H9 (cell line): ENCODE measurements around the gene REEP1. TPM values are rescaled to one million over a fixed set of nuclear protein-coding genes. Genes with fewer than 3 reads are reported as not detected.
A peak's percentile ranks its signal among the peaks of the same experiment; 100 is the strongest.

ENCODE experiments used
- DNase-seq: peaks from one replicate; pipeline ENCODE4 v3.0.0-alpha.2; 2017
- H2AFZ ChIP-seq: one replicate; pipeline ENCODE4 v1.6.1; 2013; ENCODE audit warnings: mild to moderate bottlenecking, low read length, control low read depth, moderate library complexity
- H2AK5ac ChIP-seq: 2 replicates; pipeline ENCODE4 v1.6.1; 2013; ENCODE audit warnings: low read length, control low read depth, mixed read lengths; ENCODE audit not compliant: insufficient read length
- H2BK120ac ChIP-seq: one replicate; pipeline ENCODE4 v1.6.1; 2013; ENCODE audit warnings: low read depth, mild to moderate bottlenecking, low read length, control low read depth, inconsistent platforms; ENCODE audit not compliant: poor library complexity, severe bottlenecking
- H2BK12ac ChIP-seq: 2 replicates; pipeline ENCODE4 v1.6.1; 2013; ENCODE audit warnings: low read length, control low read depth, mixed read lengths, low read depth; ENCODE audit not compliant: insufficient read length
- H2BK15ac ChIP-seq: 2 replicates; pipeline ENCODE4 v1.6.1; 2013; ENCODE audit warnings: low read depth, low read length, control low read depth
- H2BK20ac ChIP-seq: one replicate; pipeline ENCODE4 v1.6.1; 2013; ENCODE audit warnings: low read depth, mild to moderate bottlenecking, low read length, control low read depth, inconsistent platforms; ENCODE audit not compliant: poor library complexity, severe bottlenecking
- H2BK5ac ChIP-seq: 2 replicates; pipeline ENCODE4 v1.6.1; 2013; ENCODE audit warnings: low read length, control low read depth, mixed read lengths; ENCODE audit not compliant: insufficient read length
- H3K14ac ChIP-seq: 2 replicates; pipeline ENCODE4 v1.6.1; 2013; ENCODE audit warnings: low read length, control low read depth; ENCODE audit not compliant: insufficient read depth
- H3K18ac ChIP-seq: 2 replicates; pipeline ENCODE4 v1.6.1; 2013; ENCODE audit warnings: low read depth, mild to moderate bottlenecking, mixed read lengths, low read length, control low read depth; ENCODE audit not compliant: insufficient read length
- H3K23ac ChIP-seq: 2 replicates; pipeline ENCODE4 v1.6.1; 2013; ENCODE audit warnings: low read length, control low read depth, mixed read lengths, low read depth; ENCODE audit not compliant: insufficient read length
- H3K23me2 ChIP-seq: 2 replicates; pipeline ENCODE4 v1.6.1; 2013; ENCODE audit warnings: low read depth, mild to moderate bottlenecking, mixed read lengths, low read length, control low read depth; ENCODE audit not compliant: insufficient read length, poor library complexity, severe bottlenecking
- H3K27ac ChIP-seq: 2 replicates; pipeline ENCODE4 v1.5.1; 2013; ENCODE audit warnings: low read length, control low read depth, mixed read lengths, low read depth; ENCODE audit not compliant: insufficient read length
- H3K27me3 ChIP-seq: 2 replicates; pipeline ENCODE4 v1.6.1; 2013; ENCODE audit warnings: low read length, control low read depth, inconsistent platforms; ENCODE audit not compliant: insufficient read depth
- H3K4ac ChIP-seq: 2 replicates; pipeline ENCODE4 v1.6.1; 2013; ENCODE audit warnings: low read depth, mild to moderate bottlenecking, control low read depth, inconsistent platforms, low read length, moderate library complexity
- H3K4me1 ChIP-seq: 2 replicates; pipeline ENCODE4 v1.6.1; 2013; ENCODE audit warnings: low read length, control low read depth, inconsistent platforms; ENCODE audit not compliant: insufficient read depth
- H3K4me2 ChIP-seq: 2 replicates; pipeline ENCODE4 v1.6.1; 2013; ENCODE audit warnings: low read length, control low read depth, mixed read lengths; ENCODE audit not compliant: insufficient read length, insufficient read depth
- H3K56ac ChIP-seq: 2 replicates; pipeline ENCODE4 v1.6.1; 2013; ENCODE audit warnings: low read depth, mild to moderate bottlenecking, mixed read lengths, low read length, control low read depth; ENCODE audit not compliant: insufficient read length
- H3K79me1 ChIP-seq: 2 replicates; pipeline ENCODE4 v1.6.1; 2013; ENCODE audit warnings: low read depth, mild to moderate bottlenecking, moderate library complexity, low read length, control low read depth, inconsistent platforms; ENCODE audit not compliant: insufficient read depth, poor library complexity, severe bottlenecking
- H3K79me2 ChIP-seq: 2 replicates; pipeline ENCODE4 v1.6.1; 2013; ENCODE audit warnings: low read length, control low read depth, inconsistent platforms; ENCODE audit not compliant: insufficient read depth
- H3K9ac ChIP-seq: 2 replicates; pipeline ENCODE4 v1.6.1; 2013; ENCODE audit warnings: low read length, control low read depth, mixed read lengths; ENCODE audit not compliant: insufficient read length; ENCODE audit errors: extremely low read depth
- H3K9me3 ChIP-seq: one replicate; pipeline ENCODE4 v1.6.1; 2013; ENCODE audit warnings: low read depth, low read length, inconsistent platforms; ENCODE audit not compliant: control insufficient read depth
- H3T11ph ChIP-seq: one replicate; pipeline ENCODE4 v1.6.1; 2013; ENCODE audit warnings: mild to moderate bottlenecking, low read length, control low read depth, inconsistent platforms
- H4K20me1 ChIP-seq: one replicate; pipeline ENCODE4 v1.6.1; 2013; ENCODE audit not compliant: control insufficient read depth, insufficient read length, insufficient read depth
- H4K5ac ChIP-seq: 2 replicates; pipeline ENCODE4 v1.6.1; 2013; ENCODE audit warnings: low read depth, mild to moderate bottlenecking, mixed read lengths, low read length, control low read depth; ENCODE audit not compliant: insufficient read length
- H4K8ac ChIP-seq: replicated peaks from 2 replicates; pipeline ENCODE4 v1.6.1; 2013; ENCODE audit warnings: low read length, control low read depth, mixed read lengths, low read depth; ENCODE audit not compliant: insufficient read length
- H4K91ac ChIP-seq: 2 replicates; pipeline ENCODE4 v1.6.1; 2013; ENCODE audit warnings: low read depth, mild to moderate bottlenecking, moderate library complexity, mixed read lengths, low read length, control low read depth; ENCODE audit not compliant: insufficient read length
- H3K27ac Mint-ChIP-seq, 3 experiments: 2 replicates in 2 of 3; 3 replicates in 1 of 3; pipeline ENCODE4 v1.8.0; 2020 to 2021; ENCODE audit warnings: mixed read lengths in 3 of 3, mild to moderate bottlenecking in 1 of 3, moderate library complexity in 1 of 3
- H3K27me3 Mint-ChIP-seq: 2 replicates; pipeline ENCODE4 v1.8.0; 2021; ENCODE audit warnings: low read depth, mild to moderate bottlenecking, moderate library complexity, mixed read lengths
- H3K36me3 Mint-ChIP-seq, 3 experiments: 2 replicates in 2 of 3; 3 replicates in 1 of 3; pipeline ENCODE4 v1.8.0; 2020 to 2021; ENCODE audit warnings: low read depth in 3 of 3, mixed read lengths in 3 of 3; ENCODE audit not compliant: insufficient read depth in 1 of 3
- H3K4me1 Mint-ChIP-seq, 2 experiments: 2 replicates each; pipeline ENCODE4 v1.8.0; 2020; ENCODE audit warnings: mixed read lengths in 2 of 2
- H3K4me3 Mint-ChIP-seq, 2 experiments: 2 replicates in 1 of 2; 3 replicates in 1 of 2; pipeline ENCODE4 v1.8.0; 2020 to 2021; ENCODE audit warnings: mild to moderate bottlenecking in 2 of 2, mixed read lengths in 2 of 2, moderate library complexity in 1 of 2
- H3K9me3 Mint-ChIP-seq, 2 experiments: 2 replicates in 1 of 2; 3 replicates in 1 of 2; pipeline ENCODE4 v1.8.0; 2020; ENCODE audit warnings: mild to moderate bottlenecking in 2 of 2, mixed read lengths in 2 of 2, moderate library complexity in 1 of 2
- CTCF ChIP-seq: fragments of 200-600 bp; sonication (generic); conservative IDR thresholded peaks from 3 replicates; pipeline ENCODE4 v1.8.0; 2021; ENCODE audit warnings: antibody characterized with exemption, mild to moderate bottlenecking
- WGBS: extraction: QIAGEN DNeasy Blood & Tissue Kit; methylation state at CpG from one replicate; pipeline ENCODE4 v1.1.7; 2013; ENCODE audit warnings: missing lambda C conversion rate, low lambda C conversion rate, mixed read lengths; ENCODE audit not compliant: insufficient read length; ENCODE audit errors: extremely low coverage; 5-methylcytosine and 5-hydroxymethylcytosine counted together
- total RNA-seq: library from RNA; stranded (reverse); gene quantifications from 2 replicates; pipeline ENCODE4 v1.2.1, GENCODE V29; 2021

The REEP1 gene
- total RNA-seq, 1 experiment from 2014 or later: 1.3 TPM

GRCh38 chr2:86298411-86299390, 38.7 kb downstream of the REEP1 start:
- Mint-ChIP-seq H3K36me3 (no peaks in the 10 kb centered on the region), H3K4me3 (no peak overlapping the region), H3K9me3 (no peaks in the 10 kb centered on the region), H3K27me3 (no peaks in the 10 kb centered on the region; the same call in 1 of the 2 replicates), H3K4me1 (peaks cover 13 to 24% of the 10 kb centered on the region in 2 experiments), H3K27ac (no peak overlapping the region)
- Histone ChIP-seq H3K79me1 (no peaks in the 10 kb centered on the region), H2BK12ac (no peak overlapping the region), H3K27ac (no peak overlapping the region), H4K8ac (no peak overlapping the region), H2AFZ (no peak overlapping the region), H4K5ac (no peak overlapping the region), H3K18ac (no peak overlapping the region), H3T11ph (no peak overlapping the region), H3K79me2 (no peaks in the 10 kb centered on the region), H2AK5ac (no peak overlapping the region), H3K9ac (no peak overlapping the region), H3K4me2 (no peak overlapping the region), H2BK5ac (no peak overlapping the region), H4K91ac (no peak overlapping the region), H4K20me1 (no peaks in the 10 kb centered on the region), H3K27me3 (no peaks in the 10 kb centered on the region), H3K9me3 (no peaks in the 10 kb centered on the region), H2BK15ac (no peak overlapping the region), H3K4me1 (no peaks in the 10 kb centered on the region), H3K56ac (no peak overlapping the region), H3K23me2 (no peaks in the 10 kb centered on the region), H2BK20ac (no peak overlapping the region), H3K14ac (no peak overlapping the region), H3K23ac (no peak overlapping the region), H2BK120ac (no peak overlapping the region), H3K4ac (no peak overlapping the region)
- DNase-seq: no peak
- TF ChIP-seq CTCF: peak; percentile 63
- WGBS: no CpG with 5 or more reads among the region's 11 CpGs
